ENCODE data around the gene TCF7L1.

GRCh38 chr2:85303780-85304531 is 170.8 kb downstream of the TCF7L1 start:
- TF ChIP-seq CTCF (IDR thresholded peaks at IDR 0.05; ENCODE audit: insufficient read depth, low read depth, low read length) (no peak), EZH2 (IDR thresholded peaks at IDR 0.05; ENCODE audit: insufficient read depth, low read length) (no peak)

Data from astrocyte (in vitro differentiated cells and primary cell).